IPS-NIHi7 (cell line): ENCODE data around the gene SSBP2.
"Not testable (repeated sequence)": the region's sequence is repeated elsewhere in the genome, so short reads cannot be mapped to it uniquely, and the experiment has no call there.

Experiments used
- DNase-seq: peaks from one replicate; pipeline ENCODE4 v3.0.0; 2012; ENCODE audit warnings: mixed read lengths; ENCODE audit errors: extremely low spot score

SSBP2 gene

DNA sequence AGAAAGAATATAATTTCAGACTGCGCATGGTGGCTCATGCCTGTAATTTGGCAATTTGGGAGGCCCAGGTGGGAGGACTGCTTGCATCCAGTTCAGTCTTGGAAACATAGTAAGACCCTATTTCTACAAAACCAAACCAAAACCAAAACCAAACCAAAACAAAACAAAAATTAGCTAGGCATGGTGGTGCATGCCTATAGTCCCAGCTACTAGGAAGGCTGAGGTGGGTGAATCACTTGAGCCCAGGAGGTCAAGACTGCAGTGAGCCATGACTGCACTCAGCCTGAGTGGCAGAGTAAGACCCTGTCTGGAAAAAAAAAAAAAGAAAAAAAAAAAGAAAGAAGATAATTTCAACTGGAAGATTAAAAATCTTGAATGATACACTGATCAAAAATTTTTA lies 220.0 kb downstream of the SSBP2 start:
- DNase-seq: no peak

DNA sequence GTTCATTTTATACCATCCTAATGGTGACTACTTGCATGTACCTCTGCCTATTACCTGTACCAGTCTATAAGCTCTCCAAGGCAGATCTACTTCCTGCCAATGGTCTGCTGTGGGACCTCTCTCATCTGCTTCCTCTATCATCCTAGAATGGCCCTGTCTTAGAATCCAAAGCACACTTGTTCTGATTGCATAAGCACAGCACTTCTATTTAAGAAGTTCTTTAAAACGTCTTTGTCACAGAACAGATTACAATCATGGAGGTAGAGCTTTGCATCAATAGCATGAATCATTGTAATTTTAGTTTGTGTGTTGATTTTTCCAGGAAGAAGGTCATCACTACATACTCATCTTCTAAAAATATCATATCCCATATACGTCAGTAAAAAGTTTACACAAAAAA lies 225.2 kb downstream of the SSBP2 start:
- no peak for DNase-seq

DNA sequence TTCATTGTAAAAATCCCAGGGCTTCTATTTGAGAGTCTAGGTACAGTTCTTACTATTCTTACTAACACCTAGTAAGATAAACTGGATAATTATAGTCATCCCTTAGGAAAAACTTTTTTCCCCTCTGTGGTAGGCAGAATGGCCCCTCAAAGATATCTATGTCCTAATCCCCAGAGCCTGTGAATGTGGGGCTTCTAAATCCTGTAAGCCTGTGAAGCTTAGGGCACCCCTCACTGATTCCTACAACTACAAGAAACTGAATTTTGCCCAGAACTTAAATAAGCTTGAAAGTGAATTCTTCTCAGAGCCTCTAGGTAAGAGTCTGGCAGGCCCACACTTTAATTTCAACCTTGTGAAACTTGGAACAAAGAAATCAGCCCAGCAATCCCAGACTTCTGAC lies 226.9 kb downstream of the SSBP2 start:
- no peak for DNase-seq

DNA sequence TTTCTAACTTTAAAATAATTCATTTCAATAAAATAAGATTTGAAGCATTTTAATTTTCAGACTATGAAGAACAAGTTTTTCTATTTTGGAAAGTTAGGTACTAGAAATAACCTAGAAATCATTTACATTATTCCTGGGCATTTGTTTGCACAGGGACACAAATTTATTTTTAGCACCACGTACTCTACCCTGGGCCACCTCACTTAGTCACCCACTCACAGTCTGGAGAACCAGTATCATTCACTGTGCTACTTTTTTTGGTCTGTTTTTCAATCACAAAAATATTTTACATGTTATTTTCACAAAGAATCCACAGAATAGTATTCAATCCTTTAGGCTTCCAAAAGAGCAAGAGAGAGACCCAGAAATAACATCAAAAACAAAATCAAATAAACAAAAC lies 228.3 kb downstream of the SSBP2 start:
- DNase-seq: no peak

DNA sequence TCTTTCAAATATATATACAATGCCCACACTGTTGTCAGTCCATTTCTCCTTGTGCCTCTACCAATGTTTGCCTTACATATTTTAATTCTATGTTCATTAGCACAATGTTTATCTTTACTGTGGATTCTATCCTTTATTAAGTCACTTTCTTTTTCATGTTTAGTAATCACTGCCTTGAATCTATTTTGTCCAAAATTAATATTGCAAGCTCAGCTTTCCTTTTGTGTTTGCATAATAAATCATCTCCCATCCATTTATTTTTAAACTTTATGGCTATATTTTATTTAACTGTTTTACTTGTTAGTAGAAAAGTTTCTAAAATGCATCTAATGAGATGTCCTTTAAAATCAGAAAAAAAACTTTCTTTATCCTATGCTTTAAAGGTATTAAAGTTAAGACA lies 230.1 kb downstream of the SSBP2 start:
- DNase-seq: no peak

DNA sequence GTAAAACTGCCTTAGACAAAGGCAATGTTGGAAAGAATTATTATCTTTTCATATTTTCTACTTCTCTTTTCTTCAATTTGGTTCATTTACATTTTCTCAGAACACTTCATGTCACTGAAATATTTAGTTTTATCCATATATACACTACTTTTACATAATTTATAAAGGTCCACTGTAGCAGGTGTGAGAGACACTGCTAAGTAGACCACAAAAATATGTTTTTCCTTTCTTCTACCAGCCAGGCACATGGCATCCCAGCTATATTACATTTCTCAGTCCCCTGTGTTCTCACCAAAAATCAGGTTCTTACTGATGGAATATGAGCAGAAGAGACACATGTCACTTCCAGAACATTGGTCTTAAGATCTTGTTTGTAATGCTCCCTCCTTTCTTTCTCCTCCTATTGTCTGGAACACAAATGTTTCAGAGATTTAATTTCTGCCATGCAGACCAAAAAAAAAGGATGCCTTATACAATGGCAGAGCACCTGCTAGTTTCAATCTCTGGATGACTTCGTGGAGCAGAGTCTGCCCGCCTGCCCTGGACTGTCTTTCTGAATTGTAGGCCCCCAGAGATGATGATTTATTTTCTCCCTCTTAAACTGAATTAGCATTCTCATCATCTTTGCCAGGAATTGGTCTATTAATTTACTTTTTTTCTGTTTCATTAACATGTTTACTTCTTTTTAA lies 231.5 kb downstream of the SSBP2 start:
- no peak for DNase-seq

DNA sequence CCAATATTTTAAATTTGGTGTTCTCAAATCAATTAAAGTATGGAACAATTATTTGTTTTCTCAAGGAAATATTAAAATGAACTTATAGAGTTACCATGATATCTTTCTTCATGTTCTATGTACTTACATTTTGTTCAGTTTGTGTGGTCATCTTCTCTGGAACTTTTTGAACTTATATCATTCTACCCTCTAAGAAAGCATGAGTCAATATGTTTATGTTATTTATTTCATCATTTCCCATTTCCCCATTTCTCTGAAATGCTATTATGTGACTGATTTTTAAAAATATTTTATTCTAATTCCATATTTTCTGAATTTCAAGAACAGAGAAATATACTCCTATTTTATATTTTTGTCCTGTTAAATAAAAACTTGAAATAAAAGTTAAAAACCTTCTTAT lies 233.4 kb downstream of the SSBP2 start:
- no peak for DNase-seq

DNA sequence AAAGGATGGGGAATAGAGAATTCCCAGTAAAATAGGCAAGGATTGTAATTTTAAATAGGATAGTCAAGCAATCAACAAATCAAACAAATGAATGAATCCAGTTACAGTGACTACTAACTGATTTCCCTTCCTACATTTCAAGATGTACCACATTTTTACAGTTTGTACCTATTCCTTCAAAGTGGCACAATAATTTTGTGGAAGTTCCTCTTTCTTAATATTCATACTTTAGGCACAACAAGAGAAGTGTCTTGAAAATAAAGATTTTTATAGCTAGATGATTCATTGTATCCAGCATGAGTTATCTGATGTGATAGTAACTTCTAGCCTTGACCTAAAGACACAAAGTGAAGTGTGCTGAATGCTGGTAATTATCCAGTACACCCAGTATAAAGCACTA lies 234.8 kb downstream of the SSBP2 start:
- no peak for DNase-seq

DNA sequence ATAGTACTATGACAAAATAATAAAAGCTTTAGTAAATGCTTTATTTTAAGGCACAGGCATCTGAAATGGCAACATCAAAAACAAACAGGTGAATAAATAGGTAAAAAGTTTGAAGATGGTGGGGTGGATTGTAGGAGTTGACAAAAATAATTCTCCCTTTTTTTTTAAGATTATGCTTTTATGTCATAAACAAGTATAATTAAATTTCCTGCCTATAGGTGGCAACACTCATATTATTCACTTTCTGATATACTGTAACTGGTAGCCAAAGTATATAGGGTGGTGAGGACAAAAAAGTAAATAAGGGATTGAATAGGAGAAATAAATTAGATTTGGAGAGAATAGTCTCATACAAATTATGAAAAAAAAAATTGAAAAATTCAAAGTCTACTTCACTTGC lies 236.9 kb downstream of the SSBP2 start:
- DNase-seq: no peak

DNA sequence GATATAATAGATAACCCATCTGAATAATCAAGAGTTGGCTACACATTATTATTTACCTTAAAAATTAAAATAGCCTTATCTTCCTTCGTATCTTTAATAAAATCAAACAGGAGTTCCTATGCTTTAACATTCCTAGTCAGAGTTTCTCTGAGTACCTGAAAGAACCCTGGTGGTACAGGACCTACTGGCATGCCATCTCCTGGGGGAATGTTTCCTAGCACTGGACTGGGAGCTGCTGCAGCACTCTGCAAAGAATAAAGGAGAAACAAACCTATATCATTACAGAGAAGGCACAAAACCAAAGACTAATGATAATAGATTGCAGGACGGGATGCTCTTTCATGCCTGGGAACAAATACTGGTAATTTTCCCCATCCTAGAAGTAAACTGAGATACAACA lies 237.4 kb downstream of the SSBP2 start:
- no peak for DNase-seq

DNA sequence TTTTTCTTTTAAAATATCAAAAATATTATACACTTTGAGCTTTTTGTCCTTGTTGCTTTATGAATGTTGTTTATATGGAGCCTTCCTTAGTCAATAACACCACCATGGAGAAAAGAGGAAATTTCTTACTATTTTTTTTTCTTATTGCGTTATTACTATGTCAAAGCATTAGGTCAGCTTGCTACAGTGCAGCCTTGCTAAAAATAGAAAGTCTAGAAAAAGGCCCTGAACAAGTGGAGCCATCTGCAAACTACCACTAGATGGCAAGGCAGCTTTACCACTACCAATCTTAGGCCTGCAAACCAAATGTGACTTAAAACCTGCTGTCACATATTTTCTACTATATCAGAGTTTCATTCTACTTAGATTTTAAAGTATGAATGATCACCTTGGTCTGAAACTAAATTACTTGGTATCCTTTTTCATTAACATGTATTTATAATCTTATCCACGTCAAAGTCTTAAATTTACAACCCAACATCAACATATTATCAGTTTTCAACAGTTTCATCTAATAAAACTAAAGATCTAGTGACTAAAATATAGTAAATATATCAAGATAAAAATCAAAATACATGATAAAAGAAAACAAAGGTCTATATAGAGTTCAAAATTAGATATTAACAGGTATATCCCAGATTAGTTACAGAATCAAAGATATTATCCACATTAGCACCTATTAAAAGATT lies 243.9 kb downstream of the SSBP2 start:
- DNase-seq: peak; percentile 68

DNA sequence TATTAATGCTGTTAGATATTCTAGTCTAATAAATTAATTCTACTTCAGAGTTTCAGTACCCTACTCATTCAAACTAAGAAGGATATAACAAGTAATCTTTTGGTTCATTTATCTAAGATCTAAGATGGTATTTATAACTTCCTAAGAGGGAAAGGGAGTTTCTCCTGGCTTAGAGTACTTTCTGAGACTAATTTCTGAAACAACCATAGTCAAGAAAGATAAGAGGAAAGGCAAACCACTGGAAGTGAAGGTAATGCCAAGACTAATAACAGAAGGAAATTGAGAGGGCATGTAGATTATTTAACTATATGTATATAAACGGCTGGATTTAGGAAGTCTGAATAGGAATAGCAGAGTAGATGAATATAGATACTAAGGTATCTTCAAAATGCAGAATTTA lies 244.5 kb downstream of the SSBP2 start:
- DNase-seq: no peak

DNA sequence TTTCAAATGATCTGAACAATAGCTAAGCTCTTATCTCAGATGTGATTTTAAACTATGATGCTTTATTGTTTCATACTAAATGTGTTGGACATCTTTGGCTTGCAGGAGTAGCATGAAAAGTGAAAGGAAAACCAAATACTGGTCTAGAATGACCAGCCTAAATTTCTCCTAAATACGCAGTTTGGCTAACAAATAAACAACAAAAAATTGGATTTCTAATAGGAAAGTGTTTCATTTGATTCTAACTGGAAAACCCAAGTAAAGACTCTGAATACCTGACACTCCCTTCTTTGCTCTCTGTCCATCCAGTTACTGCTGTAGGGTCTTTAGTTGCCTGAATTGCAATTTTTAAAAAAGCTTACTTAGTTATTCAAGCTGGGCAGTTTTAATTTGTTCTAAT lies 245.2 kb downstream of the SSBP2 start:
- no peak for DNase-seq

DNA sequence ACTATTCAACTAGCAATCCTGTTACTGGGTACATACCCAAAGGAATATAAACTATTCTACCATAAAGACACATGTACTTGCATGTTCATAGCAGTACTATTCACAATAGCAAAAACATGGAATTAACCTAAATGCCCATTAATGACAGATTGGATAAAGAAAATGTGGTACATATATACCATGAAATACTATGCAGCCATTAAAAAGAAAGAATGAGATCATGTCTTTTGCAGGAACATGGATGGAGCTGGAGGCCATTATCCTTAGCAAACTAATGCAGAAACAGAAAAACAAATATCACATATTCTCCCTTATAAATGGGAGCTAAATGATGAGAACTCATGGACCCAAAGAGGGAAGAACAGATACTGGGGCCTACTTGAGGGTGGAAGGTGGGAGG lies 247.3 kb downstream of the SSBP2 start:
- not testable (repeated sequence) for DNase-seq

DNA sequence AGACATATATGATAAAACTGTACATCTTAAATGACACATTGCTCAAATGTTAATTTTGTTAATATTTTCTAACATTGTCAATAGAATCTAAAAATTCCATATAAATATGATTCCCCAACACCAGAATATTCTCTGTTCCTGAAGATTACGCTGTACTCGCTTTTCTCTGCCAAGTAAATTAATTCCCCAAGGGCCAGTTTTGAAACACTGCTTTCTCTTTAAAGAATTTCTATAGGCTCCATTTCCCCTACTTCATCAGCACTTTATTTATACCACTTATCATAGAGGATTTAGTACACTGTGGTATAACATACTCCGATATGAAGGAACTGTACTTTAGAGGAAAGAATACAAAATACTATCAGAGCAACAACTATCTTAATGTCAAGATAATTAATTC lies 255.6 kb downstream of the SSBP2 start:
- no peak for DNase-seq

DNA sequence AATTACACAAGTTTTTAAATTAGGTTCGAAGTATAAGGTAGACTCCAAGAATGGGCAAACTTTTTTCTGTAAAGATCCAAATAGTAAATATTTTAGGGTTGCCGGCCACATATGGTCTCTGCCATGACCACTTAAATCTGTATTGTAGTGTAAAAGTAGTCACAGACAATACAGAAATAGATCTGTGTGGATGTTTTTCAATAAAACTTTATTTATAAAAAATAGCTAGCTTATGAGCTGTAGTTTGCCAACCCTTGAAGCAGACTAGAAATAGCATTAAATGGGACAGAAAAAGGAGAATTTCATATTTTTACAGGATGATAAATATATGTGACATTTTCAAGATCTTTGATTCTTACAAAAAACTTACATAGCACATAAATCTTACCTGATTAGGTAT lies 262.0 kb downstream of the SSBP2 start:
- DNase-seq: no peak

DNA sequence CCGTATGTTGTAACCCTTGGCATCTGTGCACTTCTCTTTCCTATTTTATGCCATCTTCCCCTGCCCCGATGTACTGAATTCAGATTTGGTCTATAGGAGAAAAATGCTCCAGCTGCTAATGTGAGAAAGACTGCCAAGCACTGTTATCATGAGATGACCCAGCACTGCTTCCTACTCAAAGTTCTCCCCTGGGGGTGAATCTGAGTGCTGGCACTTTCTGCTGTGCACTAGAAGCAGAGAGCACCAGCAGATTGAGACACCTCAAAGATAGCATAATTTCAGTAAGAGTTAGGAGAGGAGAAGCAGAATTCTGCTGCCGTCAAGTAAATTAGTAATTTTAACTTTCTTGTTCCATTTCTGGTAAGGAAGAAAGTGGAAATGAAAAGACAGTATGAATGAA lies 264.2 kb downstream of the SSBP2 start:
- DNase-seq: no peak

DNA sequence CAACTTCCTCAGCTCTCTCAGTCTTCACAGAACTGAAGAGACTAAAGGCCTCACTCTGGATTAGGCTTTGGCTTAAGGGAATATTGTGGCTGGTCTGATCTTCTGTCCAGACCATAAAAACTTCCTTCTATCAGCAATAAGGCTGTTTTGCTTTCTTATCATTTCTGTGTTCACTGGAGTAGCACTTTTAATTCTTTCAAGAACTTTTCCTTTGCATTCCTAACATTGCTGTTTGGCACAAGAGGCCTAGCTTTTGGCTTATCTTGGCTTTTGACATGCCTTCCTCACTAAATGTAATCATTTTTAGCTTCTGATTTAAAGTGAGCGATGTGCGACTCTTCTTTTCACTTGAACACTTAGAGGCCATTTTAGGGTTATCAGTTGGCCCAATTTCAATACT lies 268.3 kb downstream of the SSBP2 start:
- DNase-seq: no peak

DNA sequence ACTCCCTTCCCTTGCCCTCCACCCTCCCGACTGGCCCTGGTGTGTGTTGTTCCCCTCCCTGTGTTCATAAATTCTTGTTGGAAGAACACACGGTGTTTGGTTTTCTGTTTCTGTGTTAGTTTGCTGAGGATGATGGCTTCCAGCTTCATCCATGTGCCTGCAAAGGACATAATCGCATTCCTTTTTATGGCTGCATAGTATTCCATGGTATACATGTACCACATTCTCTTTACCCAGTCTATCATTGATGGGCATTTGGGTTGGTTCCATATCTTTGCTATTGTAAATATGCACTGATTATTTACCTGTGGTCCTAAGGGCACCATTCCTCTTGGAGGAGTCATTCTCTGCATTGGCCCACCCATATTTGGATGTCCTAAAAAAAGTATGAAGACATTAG lies 277.5 kb downstream of the SSBP2 start:
- not testable (repeated sequence) for DNase-seq

DNA sequence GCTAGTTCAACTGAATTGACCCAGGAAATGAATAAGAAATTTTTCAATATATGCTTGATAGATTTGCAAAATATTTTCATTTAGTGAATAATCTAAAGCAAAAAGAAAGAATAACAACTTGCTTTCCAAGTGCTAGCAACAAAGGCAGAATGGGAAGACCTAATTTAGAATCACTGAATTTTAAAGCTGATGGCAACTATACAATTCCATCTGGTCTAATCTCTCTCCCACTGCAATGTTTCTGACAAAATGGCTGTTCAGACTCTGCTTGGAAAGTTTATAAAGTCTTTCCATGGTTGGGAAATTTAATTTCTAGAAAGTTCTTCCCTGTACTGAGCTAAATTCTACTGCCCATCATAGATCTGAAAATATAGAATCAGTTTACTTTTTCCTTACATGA lies 281.2 kb downstream of the SSBP2 start:
- no peak for DNase-seq

DNA sequence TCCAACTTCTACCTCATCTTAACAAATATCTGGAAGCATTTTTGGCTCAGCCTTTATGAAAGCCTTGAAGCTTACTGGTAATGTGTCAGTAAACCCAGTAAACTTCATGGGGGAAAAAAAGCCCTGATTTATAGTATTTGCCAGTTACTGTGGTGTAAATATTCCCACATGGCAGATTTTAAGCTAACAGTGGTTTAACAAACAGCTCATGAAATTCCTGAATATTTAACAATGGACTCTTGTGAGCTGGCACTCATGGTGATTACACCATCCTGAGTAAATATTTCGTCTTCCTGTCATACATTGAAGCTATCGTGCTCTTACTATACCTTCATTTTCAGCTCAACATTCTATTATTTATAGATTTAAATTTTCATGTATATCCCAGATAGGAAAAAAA lies 300.0 kb downstream of the SSBP2 start:
- DNase-seq: no peak

DNA sequence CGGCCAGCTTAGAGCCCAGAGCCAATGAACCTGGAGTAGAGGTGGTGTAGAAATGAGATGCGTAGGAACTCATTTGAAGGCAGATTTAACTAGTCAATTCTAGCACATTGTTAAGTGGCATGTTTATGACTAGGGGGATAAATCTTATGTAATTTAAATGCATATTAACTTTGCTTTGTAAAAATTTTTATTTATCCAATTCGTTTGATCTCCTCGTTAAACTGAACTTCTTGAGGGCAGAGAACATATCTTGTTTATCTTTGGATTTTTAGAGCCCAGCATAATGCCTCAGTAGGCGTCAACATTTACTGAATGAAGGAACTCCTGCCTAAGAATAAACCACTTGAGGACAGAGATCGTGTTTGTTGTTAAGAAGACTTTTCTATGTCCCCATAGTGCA lies 315.9 kb downstream of the SSBP2 start:
- DNase-seq: no peak

DNA sequence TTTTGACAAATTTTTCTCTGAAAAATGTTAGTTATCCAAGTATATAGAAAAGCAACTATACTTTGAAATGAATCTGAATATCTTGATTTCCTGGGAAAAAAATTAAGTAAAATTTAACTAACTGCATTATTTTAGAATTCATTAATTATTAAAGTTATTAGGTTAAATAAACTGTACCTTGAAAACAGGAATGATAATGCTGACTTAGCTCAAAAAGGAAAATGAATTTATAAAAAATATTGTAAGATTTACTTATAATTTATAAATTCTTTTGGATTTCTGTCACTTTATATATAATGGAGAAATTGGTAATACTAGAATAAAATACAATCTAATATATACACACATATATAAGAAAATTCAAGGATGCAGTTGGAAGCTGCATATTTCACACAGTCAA lies 320.9 kb downstream of the SSBP2 start:
- no peak for DNase-seq

DNA sequence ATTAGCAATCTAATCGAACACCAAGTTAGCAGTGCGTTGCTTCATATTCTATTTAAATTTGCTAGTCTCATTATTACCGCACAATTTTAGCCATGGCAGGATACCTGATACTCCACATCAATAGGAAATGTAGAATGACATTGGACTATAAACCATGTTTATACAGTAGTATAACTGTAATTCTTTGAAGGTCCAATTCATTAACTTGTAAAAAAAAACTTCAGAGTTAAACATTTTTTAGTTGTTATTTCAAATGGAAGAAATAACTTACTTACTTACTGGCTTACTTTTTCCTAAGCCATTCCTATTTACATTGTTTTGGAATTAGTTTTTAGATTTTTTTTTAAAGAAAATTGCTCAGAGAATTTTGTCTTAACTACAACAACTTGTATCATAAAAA lies 321.5 kb downstream of the SSBP2 start:
- DNase-seq: no peak
